Ishikawa (cell line): ENCODE data around the gene TFAP2D.

Experiments used
- CEBPB ChIP-seq: IDR thresholded peaks from 2 replicates; pipeline ENCODE4 v1.6.1; 2012
- CREB1 ChIP-seq: IDR thresholded peaks from 2 replicates; pipeline ENCODE4 v1.6.1; 2012; ENCODE audit warnings: low read depth
- EGR1 ChIP-seq: IDR thresholded peaks from 2 replicates; pipeline ENCODE4 v1.6.1; 2012
- EP300 ChIP-seq: IDR thresholded peaks from 2 replicates; pipeline ENCODE4 v1.6.1; 2012; ENCODE audit warnings: borderline replicate concordance
- FOXM1 ChIP-seq: IDR thresholded peaks from 2 replicates; pipeline ENCODE4 v1.6.1; 2012; ENCODE audit warnings: low read depth, borderline replicate concordance
- NFIC ChIP-seq: IDR thresholded peaks from 2 replicates; pipeline ENCODE4 v1.6.1; 2012
- RAD21 ChIP-seq: IDR thresholded peaks from 2 replicates; pipeline ENCODE4 v1.6.1; 2012; ENCODE audit warnings: low read depth
- TAF1 ChIP-seq: IDR thresholded peaks from 2 replicates; pipeline ENCODE4 v1.6.1; 2012; ENCODE audit warnings: low read depth, mild to moderate bottlenecking
- TCF12 ChIP-seq: IDR thresholded peaks from 2 replicates; pipeline ENCODE4 v1.6.1; 2012; ENCODE audit warnings: low read depth
- TEAD4 ChIP-seq: IDR thresholded peaks from 2 replicates; pipeline ENCODE4 v1.6.1; 2012
- YY1 ChIP-seq: IDR thresholded peaks from 2 replicates; pipeline ENCODE4 v1.6.1; 2012; ENCODE audit warnings: low read depth
- ZBTB7A ChIP-seq: IDR thresholded peaks from 2 replicates; pipeline ENCODE4 v1.6.1; 2012; ENCODE audit warnings: low read depth
- TF ChIP-seq, protein P1 (sequence below): IDR thresholded peaks from 2 replicates; pipeline ENCODE4 v1.6.1; 2012; ENCODE audit warnings: low read depth, mild to moderate bottlenecking
- TF ChIP-seq, protein P2 (sequence below): IDR thresholded peaks from 2 replicates; pipeline ENCODE4 v1.6.1; 2012
- TF ChIP-seq, protein P3 (sequence below): IDR thresholded peaks from 2 replicates; pipeline ENCODE4 v1.6.1; 2012

Gene TFAP2D

DNA sequence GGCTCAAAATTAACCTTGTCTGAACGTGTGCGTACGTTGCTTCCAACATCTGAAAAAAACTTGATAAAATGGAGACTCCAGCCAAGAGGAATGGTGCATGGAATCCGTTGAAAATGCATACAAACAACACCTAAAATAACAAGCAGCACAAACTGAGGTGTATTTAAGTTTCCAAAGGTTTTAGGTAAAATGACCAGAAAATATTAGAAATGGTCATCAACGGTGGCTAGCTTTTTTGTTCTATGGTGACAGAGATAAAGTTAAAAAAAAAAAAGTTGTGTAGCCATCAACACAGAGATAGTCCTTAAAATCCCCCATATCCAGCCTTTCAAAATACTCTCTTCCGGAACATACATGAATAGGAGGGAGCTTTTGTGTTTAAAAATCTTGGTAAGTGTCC, 104.7 kb downstream of the TFAP2D start:
- TF ChIP-seq YY1 (no peak), RAD21 (no peak), CREB1 (no peak), TEAD4 (no peak), NFIC (no peak), TCF12 (no peak), EP300 (no peak), EGR1 (no peak), ZBTB7A (no peak), FOXM1 (no peak), CEBPB (no peak)
- TF ChIP-seq, protein P1, sequence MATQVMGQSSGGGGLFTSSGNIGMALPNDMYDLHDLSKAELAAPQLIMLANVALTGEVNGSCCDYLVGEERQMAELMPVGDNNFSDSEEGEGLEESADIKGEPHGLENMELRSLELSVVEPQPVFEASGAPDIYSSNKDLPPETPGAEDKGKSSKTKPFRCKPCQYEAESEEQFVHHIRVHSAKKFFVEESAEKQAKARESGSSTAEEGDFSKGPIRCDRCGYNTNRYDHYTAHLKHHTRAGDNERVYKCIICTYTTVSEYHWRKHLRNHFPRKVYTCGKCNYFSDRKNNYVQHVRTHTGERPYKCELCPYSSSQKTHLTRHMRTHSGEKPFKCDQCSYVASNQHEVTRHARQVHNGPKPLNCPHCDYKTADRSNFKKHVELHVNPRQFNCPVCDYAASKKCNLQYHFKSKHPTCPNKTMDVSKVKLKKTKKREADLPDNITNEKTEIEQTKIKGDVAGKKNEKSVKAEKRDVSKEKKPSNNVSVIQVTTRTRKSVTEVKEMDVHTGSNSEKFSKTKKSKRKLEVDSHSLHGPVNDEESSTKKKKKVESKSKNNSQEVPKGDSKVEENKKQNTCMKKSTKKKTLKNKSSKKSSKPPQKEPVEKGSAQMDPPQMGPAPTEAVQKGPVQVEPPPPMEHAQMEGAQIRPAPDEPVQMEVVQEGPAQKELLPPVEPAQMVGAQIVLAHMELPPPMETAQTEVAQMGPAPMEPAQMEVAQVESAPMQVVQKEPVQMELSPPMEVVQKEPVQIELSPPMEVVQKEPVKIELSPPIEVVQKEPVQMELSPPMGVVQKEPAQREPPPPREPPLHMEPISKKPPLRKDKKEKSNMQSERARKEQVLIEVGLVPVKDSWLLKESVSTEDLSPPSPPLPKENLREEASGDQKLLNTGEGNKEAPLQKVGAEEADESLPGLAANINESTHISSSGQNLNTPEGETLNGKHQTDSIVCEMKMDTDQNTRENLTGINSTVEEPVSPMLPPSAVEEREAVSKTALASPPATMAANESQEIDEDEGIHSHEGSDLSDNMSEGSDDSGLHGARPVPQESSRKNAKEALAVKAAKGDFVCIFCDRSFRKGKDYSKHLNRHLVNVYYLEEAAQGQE, result no peak
- TF ChIP-seq, protein P2, sequence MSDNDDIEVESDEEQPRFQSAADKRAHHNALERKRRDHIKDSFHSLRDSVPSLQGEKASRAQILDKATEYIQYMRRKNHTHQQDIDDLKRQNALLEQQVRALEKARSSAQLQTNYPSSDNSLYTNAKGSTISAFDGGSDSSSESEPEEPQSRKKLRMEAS, result no peak

DNA sequence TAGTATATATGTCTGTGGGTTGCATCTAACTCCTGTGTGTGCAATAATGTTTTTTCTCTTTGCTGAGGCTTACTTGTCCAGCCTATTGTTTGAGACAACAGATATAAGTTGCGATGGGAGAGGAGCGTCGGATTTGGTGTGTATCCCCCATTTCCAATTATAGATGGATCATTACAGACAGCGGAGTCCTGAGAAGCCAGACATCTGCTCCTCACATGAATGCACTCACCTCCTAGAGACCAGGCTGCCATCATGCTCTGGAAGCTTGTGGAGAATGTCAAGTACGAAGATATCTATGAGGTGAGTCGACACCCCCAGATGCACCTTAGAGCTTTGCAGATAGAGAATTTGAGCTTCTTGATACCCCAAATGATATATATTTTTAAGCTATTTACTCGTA, 105.3 kb downstream of the TFAP2D start, which contains the start of gene TFAP2B:
TSS of gene TFAP2B (plus strand) at position 199 of the 400 bp plus-strand sequence. CDS start at position 220, 21 bp downstream.
- TF ChIP-seq TEAD4 (no peak), TAF1 (no peak), CEBPB (no peak), CREB1 (no peak), TCF12 (no peak), ZBTB7A (no peak), NFIC (no peak), YY1 (no peak), EP300 (no peak)
- TF ChIP-seq, protein P3, sequence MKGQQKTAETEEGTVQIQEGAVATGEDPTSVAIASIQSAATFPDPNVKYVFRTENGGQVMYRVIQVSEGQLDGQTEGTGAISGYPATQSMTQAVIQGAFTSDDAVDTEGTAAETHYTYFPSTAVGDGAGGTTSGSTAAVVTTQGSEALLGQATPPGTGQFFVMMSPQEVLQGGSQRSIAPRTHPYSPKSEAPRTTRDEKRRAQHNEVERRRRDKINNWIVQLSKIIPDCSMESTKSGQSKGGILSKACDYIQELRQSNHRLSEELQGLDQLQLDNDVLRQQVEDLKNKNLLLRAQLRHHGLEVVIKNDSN, result no peak

DNA sequence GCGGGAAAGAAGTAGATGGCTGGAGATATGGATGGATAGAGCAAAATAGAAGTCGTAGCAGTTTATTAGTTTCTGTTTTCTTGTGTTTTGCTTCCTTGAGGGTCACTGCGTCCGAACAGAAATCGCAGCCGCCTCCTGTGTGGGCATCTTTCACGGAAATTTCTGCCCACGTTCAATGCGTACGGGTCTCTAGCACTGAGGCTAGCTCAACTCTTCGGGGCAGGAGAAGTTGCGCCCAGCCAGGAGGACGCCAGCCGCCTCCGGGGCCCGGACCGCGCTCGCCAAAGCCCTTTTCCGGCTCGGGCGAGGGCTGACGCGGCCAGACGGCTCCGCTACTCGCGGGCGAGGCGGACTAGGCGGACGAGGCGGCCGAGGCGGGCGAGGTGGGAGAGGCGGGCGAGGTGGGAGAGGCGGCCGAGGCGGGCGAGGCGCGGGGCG, 106.2 kb downstream of the TFAP2D start:
- TF ChIP-seq, protein P1, result no peak
- TF ChIP-seq TEAD4 (no peak), TCF12 (no peak), RAD21 (no peak), CREB1 (no peak), ZBTB7A (no peak), FOXM1 (no peak), EGR1 (no peak), TAF1 (no peak), CEBPB (no peak), EP300 (no peak), NFIC (no peak), YY1 (no peak)
- TF ChIP-seq, protein P2, result no peak
- TF ChIP-seq, protein P3, result no peak

DNA sequence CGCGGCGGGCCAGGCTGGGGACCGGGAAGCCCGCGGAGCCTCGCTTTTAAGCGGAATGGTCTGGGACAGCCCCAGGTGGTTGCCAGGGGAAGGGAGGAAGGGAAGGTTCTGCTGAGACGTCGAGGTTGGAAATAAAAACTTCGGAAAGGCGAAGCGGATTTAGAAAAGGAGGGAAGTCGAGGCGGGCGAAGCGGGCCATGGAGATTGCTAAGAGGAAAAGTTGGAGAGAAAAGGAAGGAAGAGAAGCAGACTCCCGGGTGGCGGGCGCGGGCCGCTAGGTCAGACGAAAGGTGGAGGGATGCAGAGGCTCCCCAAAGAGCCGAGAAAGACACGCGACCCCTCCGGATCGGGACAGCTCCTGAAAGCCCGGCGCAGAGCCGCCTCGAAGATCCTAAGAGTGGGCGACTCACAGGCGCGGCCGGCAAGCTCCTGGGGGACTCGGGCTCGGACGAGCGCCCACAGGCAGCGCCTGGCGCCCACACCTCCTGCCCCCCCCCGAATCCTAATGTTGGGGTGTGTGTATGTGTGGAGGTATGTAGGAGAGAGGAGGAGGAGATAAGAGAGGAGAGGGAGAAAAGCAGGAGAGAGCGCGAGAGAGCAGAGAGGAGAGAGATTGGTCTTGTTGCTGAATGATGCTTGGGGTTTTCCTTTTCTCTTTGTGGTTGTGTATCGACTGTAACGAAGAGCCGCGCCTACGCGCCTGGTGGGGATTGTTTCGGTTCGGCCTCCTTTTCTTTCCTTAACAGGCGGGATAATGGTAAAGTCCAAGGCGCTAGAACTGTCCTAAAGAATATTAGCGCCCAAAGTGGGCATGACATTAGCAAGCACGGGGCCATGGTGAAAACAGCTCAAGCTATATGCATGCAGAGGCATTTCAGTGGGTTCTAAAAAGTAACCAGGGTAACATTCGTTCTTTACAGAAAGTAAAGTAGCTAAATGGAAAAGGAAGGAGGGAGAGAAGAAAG, 106.9 kb downstream of the TFAP2D start:
- no peak for TF ChIP-seq TEAD4
- TF ChIP-seq RAD21, result no peak
- TF ChIP-seq, protein P1, result no peak
- TF ChIP-seq, protein P2, result no peak
- TF ChIP-seq NFIC, result no peak
